ENCODE data around the gene CMC2.

DNA sequence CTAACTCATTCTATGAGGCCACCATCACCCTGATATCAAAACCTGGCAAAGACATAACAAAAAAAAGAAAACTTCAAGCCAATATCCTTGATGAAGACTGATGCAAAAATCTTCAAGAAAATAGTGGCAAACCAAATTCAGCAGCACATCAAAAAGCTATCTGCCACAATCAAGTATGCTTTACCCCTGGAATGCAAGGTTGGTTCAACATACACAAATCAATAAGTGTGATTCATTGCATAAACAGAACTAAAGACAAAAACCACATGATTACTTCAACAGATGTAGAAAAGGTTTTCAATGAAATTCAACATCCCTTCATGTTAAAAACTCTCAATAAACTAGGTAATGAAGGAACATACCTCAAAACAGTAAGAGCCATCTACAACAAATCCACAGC lies 48.4 kb downstream of the CMC2 start:
- TF ChIP-seq, protein P1, sequence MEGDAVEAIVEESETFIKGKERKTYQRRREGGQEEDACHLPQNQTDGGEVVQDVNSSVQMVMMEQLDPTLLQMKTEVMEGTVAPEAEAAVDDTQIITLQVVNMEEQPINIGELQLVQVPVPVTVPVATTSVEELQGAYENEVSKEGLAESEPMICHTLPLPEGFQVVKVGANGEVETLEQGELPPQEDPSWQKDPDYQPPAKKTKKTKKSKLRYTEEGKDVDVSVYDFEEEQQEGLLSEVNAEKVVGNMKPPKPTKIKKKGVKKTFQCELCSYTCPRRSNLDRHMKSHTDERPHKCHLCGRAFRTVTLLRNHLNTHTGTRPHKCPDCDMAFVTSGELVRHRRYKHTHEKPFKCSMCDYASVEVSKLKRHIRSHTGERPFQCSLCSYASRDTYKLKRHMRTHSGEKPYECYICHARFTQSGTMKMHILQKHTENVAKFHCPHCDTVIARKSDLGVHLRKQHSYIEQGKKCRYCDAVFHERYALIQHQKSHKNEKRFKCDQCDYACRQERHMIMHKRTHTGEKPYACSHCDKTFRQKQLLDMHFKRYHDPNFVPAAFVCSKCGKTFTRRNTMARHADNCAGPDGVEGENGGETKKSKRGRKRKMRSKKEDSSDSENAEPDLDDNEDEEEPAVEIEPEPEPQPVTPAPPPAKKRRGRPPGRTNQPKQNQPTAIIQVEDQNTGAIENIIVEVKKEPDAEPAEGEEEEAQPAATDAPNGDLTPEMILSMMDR (IDR thresholded peaks at IDR 0.05; ENCODE audit: insufficient read depth, low read length, poor library complexity, severe bottlenecking): no peak
- no peak for TF ChIP-seq EZH2phosphoT487 (conservative IDR thresholded peaks at IDR 0.05; ENCODE audit: low read length)

Measured in SU-DHL-6 (cell line).